Activated T-helper 1 cell treated with Interleukin-2 at 50 U/mL for 16 hours (primary cell): ENCODE measurements around the gene PSMB9.
"Not testable (repeated sequence)": the region's sequence is repeated elsewhere in the genome, so short reads cannot be mapped to it uniquely, and the experiment has no call there.

Experiments used
- DNase-seq: peaks from one replicate; pipeline ENCODE4 v3.0.0-alpha.2; 2020; ENCODE audit warnings: low read depth

PSMB9 gene

GRCh38 chr6:32853541-32854375 is at the start of gene PSMB9, which contains the start of gene TAP1:
Gene PSMB9, plus strand, starts transcription at chr6:32854192. Its CDS starts 38 bp downstream, at chr6:32854230.
Gene TAP1, minus strand, starts transcription at chr6:32853704. Its CDS starts 68 bp downstream, at chr6:32853636.
- DNase-seq = peak; percentile 86

DNA sequence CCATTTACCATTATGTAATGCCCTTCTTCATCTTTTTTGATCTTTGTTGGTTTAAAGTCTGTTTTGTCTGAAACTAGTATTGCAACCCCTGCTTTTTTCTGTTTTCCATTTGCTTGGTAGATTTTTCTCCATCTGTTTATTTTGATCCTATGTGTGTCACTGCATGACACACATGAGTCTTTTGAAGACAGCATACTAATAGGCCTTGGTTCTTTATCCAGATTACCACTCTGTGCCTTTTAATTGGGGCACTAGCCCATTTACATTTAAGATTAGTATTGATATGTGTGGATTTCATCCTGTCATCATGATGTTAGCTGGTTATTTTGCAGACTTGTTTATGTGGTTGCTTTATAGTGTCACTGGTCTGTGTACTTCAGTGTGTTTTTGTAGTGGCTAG is 48.6 kb upstream of the PSMB9 start:
- not testable (repeated sequence) for DNase-seq

DNA sequence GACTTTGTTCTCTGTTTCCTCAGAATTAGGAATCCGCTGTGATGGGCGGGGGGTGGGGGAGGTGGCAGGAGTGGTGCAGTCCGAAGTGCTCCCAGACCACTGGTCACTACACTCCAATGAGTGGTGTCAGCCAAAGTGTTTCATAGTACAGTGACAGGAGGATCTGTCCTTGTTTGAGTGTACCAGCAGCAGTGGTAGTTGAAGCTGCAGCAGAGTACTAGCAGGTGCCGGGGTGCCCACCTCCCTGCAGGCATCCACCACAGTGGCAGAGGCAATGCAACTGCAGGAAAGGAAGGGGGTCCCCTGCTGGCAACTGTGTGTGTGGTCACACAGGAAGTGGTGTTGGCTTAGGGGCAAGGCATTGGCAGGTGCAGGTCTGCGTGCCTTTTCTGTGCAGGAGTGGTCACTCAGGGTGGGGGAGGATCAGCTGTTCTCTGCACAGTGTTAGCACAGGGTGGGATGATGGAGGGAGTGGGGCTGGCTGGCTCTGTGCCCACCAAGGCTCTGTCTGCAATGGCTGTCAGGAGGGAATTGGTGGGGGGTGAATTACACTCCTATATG is 46.9 kb upstream of the PSMB9 start:
- no peak for DNase-seq

DNA sequence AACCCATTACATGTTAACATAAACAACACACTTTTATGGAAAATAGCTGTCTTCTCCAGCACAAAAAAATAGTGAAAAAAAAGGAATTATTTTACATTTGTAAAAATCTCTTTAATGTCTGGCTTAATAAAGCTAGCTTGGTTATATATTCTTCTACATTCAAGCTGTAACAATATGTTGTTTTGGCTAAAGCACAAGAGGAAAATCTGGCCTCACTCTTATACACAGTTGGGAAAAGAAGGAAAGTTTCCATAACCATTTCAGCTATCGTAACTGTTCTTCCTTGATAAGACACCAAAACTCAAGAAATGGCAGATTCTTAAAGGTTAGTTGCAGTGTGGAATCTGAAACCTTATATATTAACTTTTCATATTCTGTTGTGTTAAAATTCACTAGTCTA is 44.8 kb upstream of the PSMB9 start:
- DNase-seq = no peak

DNA sequence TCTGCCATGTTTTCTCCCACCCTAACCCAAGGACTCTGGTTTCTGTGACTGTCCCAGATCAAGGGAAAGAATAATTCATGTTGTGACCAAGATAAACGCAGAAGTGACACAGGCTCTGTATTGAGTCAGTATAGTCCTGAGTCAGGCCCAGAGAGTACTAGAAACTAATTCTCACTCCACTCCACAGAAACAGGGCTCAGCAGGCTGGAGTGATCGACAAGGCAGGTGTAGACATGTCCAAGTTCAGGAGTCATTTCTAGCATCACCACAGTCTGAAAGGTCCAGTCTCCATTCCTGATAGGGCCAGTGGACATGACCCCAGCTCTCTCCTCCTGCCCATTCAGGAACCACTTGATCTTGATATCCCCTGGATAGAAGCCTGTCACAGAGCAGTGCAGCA is 39.8 kb upstream of the PSMB9 start:
- DNase-seq = no peak

DNA sequence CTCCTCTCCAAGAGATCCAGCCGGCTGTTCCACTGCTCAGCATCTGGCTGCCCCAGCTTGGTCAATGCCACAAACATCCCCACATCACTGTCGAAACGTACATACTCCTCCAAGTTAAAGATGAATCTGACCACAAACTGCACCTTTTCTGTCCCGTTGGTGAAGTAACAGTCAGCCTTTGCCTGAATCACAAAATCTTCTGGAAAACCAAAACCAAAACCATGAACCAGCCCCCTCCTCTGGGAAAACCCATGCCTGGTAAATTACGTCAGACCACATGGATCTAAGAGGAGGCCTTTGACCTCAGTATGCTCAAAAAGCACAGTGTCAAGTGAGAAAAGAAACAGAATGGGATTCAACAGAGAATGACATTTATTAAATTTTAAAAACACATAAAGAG is 38.9 kb upstream of the PSMB9 start:
- DNase-seq = no peak

GRCh38 chr6:32815996-32816395 is 38.0 kb upstream of the PSMB9 start:
- DNase-seq = no peak

- no peak for DNase-seq
Observed at GRCh38 chr6:32816746-32817204, 37.2 kb upstream of the PSMB9 start, which contains the start of gene HLA-DOB. Gene HLA-DOB, minus strand, starts transcription at chr6:32817002. Its CDS starts 51 bp downstream, at chr6:32816951.

- DNase-seq = no peak
Observed at GRCh38 chr6:32818867-32819266, 35.1 kb upstream of the PSMB9 start.

DNA sequence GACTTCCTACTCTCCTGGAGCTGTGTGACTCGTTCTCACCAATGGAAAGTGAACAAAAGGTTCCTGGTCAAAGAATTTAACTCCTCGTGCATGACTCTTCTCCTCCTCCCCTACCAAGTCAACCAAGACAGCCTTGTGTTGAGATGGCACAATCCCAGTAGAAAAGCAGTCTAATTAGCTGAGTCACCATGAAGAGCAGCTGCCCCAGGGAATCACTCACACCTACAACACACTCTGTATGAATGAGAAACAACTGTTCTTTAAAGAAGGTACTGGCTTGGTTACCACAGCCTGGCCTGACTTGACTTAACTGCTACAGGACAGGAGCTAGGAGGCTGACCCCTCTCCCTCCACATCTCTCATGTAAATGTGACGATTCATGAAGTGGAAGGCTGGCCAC is 34.3 kb upstream of the PSMB9 start:
- no peak for DNase-seq

GRCh38 chr6:32825966-32826365 is 28.0 kb upstream of the PSMB9 start:
- DNase-seq = no peak

DNA sequence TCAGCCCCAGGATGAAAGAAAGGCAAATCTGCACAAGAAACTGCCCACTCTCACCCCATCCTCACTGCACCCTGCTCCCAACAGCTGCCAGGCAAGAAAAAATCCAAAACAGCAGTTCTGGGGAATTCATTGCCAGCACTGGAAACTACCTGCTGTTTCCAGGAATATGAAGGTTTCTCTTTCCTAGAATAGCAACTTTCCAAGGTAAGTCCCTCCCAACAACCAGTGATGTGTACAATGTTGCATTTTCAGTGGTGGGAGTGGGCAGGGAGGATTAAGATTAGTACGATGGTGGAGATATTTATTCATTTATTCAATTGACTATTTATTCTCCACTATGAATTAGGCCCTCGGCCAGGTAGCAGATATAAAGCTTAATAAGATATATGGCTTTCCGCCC is 27.0 kb upstream of the PSMB9 start:
- no peak for DNase-seq

- DNase-seq = no peak
Observed at GRCh38 chr6:32829495-32829894, 24.5 kb upstream of the PSMB9 start.

- no peak for DNase-seq
Observed at GRCh38 chr6:32830017-32830416, 24.0 kb upstream of the PSMB9 start.

DNA sequence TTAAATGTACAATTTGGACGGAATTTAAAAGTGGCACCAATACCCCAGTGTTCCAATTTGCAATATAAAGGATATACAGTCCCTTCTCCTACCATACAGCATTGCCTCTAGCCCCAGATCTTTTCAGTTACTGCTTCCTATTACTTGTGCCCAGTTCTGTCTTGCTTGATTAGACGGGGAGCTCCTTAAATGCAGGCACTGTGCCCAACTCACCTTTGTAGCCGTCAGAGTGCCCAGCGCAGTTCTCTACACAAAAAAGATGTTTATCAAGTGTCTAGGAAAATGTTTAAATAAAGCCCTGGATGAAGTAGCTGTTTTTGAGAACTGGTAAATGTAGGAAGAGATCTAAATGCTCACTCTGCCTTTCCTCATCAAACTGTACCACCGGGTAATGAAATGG is 23.1 kb upstream of the PSMB9 start:
- DNase-seq = no peak

- no peak for DNase-seq
Observed at GRCh38 chr6:32832535-32832934, 21.5 kb upstream of the PSMB9 start.

- DNase-seq = no peak
Observed at GRCh38 chr6:32833664-32834063, 20.3 kb upstream of the PSMB9 start.

- no peak for DNase-seq
Observed at GRCh38 chr6:32835167-32835893, 18.7 kb upstream of the PSMB9 start.

DNA sequence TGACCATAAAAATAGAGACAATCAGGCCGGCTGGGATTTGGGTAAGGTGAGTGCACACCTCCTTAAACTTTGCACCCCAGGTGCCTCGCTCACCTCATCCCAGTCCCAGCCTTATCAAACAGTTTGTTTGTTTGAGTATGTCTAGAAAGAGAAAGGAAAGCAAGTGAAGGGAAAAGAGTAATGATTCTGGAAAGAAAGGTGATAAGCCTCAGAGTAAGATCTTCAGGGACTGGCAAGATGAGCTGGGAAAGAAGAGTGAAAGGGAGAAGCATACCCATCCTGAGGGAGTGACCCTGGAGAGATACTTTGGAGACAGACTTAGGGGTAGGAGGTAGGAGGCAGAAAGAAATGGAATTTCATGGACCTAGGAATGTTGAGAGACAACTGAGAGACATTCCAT is 17.1 kb upstream of the PSMB9 start:
- no peak for DNase-seq

- no peak for DNase-seq
Observed at GRCh38 chr6:32837651-32838113, 16.3 kb upstream of the PSMB9 start.

DNA sequence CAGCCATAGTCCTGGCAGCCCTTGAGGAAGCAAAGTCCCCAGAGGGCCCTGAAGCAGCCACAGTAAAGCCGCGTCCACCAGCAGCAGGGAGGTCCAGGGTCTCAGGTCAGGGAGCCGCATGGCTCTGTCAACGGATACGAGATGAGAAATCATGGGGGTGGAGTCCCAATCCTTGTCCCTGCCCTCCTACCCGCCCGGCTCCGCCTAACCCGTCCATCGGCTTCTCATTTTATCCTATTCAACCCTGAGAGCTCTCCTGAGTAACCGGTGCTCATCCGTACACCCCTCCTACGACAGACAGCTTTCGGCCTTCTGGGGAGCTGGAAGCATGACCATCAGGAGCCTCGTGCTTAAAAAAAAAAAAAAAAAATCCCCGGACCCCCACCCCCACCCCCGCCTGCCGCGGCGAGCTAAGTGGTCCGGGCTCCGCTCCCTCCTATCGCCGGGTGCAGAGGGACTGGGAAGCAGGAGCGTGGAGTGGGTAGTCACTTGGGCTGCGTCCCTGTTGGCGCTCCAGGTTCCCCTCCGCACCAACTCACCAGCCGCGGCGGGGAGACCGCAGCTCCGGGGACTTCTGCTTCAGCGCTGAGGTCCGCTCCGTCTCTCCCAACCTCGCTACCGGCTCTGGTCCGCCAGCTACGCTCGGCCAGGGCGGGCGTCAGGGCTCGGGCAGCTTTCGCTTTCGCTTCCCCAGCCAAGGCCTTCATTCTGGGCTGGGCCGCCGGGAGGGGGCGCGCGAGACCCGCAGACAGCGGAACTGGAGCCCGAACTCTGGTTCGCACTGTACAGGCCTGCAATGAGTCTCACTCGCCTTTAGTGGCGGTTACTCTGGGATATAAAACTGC is 15.7 kb upstream of the PSMB9 start, which contains the start of gene TAP2:
TAP2 (minus strand) TSS at position 626 of the 845 bp plus-strand sequence; CDS start at position 120, 506 bp downstream.
- peak; percentile 98 for DNase-seq

- no peak for DNase-seq
Observed at GRCh38 chr6:32839356-32839755, 14.6 kb upstream of the PSMB9 start.
